ENCODE measurements around the gene FDXR.

DNA sequence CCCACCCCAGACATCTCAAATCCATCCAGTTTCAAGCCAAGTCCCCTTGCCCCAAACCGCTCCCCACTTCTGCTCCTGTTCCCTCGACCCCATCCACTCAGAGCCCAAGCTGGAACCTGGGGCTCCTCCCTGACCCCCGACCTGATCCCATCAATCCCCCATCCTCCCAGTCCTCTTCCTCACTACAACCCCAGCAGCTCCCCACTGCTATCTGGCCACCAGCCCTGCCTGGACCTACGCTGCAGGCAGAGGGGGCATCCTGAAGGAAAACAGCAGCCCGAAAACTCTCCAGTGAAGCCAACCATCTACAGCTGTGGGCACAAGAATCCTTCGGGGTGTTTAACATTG, 3.9 kb downstream of the FDXR start:
- TF ChIP-seq, protein P1, sequence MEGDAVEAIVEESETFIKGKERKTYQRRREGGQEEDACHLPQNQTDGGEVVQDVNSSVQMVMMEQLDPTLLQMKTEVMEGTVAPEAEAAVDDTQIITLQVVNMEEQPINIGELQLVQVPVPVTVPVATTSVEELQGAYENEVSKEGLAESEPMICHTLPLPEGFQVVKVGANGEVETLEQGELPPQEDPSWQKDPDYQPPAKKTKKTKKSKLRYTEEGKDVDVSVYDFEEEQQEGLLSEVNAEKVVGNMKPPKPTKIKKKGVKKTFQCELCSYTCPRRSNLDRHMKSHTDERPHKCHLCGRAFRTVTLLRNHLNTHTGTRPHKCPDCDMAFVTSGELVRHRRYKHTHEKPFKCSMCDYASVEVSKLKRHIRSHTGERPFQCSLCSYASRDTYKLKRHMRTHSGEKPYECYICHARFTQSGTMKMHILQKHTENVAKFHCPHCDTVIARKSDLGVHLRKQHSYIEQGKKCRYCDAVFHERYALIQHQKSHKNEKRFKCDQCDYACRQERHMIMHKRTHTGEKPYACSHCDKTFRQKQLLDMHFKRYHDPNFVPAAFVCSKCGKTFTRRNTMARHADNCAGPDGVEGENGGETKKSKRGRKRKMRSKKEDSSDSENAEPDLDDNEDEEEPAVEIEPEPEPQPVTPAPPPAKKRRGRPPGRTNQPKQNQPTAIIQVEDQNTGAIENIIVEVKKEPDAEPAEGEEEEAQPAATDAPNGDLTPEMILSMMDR (IDR thresholded peaks at IDR 0.05): no peak
- TF ChIP-seq POLR2AphosphoS5 (IDR thresholded peaks at IDR 0.05; ENCODE audit: insufficient read depth in 1 of 2, low read depth in 1 of 2): no peak
- no peak for TF ChIP-seq POLR2A (IDR thresholded peaks at IDR 0.05)

All from vagina (tissue), 2 donors.